Measurements from ENCODE around the gene DZIP1L.

The DZIP1L gene

GRCh38 chr3:138060792-138061191 lies 54.6 kb downstream of the DZIP1L start:
- no peak overlapping the region for H3K4me3 ChIP-seq (ENCODE audit: low read depth, low read length)
- TF ChIP-seq CTCF (IDR thresholded peaks at IDR 0.05; ENCODE audit: borderline replicate concordance, insufficient read depth, low read depth, low read length), result no peak

GRCh38 chr3:138059261-138059660 lies 56.1 kb downstream of the DZIP1L start:
- TF ChIP-seq CTCF (IDR thresholded peaks at IDR 0.05; ENCODE audit: borderline replicate concordance, insufficient read depth, low read depth, low read length), result no peak
- no peak overlapping the region for H3K4me3 ChIP-seq (ENCODE audit: low read depth, low read length)

- H3K4me3 ChIP-seq (ENCODE audit: low read depth, low read length), result no peak overlapping the region
- no peak for TF ChIP-seq CTCF (IDR thresholded peaks at IDR 0.05; ENCODE audit: borderline replicate concordance, insufficient read depth, low read depth, low read length)
Measured at GRCh38 chr3:138057384-138057783, 58.0 kb downstream of the DZIP1L start.

GRCh38 chr3:138054057-138054456 lies 61.4 kb downstream of the DZIP1L start:
- no peak for TF ChIP-seq CTCF (IDR thresholded peaks at IDR 0.05; ENCODE audit: borderline replicate concordance, insufficient read depth, low read depth, low read length)

GRCh38 chr3:138051947-138052802 lies 63.2 kb downstream of the DZIP1L start:
- TF ChIP-seq CTCF (IDR thresholded peaks at IDR 0.05; ENCODE audit: borderline replicate concordance, insufficient read depth, low read depth, low read length), result peak; percentile 65; the same call in 1 of the 2 replicates

More at GRCh38 chr3:138054057-138054456, 61.4 kb downstream of the DZIP1L start:
- no peak overlapping the region for H3K4me3 ChIP-seq (ENCODE audit: low read depth, low read length)

GRCh38 chr3:138049157-138049919 lies 66.1 kb downstream of the DZIP1L start:
- H3K4me3 ChIP-seq (ENCODE audit: low read depth, low read length), result no peak overlapping the region
- 0 out of 2 replicates have a peak, but pooled peaks have one; percentile 18 for TF ChIP-seq CTCF (IDR thresholded peaks at IDR 0.05; ENCODE audit: borderline replicate concordance, insufficient read depth, low read depth, low read length)

More at GRCh38 chr3:138051947-138052802, 63.2 kb downstream of the DZIP1L start:
- H3K4me3 ChIP-seq (ENCODE audit: low read depth, low read length), result no peak overlapping the region

Data from GM12875 (cell line).